Activated B cell treated with CpG ODN at 0.5 μM for 24 hours (primary cell): ENCODE measurements around the gene ASCL2. TPM values are rescaled to one million over a fixed set of nuclear protein-coding genes. Genes with fewer than 3 reads are reported as not detected.

Source experiments
- ATAC-seq: fragments of 200-7000 bp; cut with Tn5 transposase; one replicate; pipeline ENCODE4 v1.10.0; 2021; ENCODE audit warnings: low read depth, mild to moderate bottlenecking, moderate library complexity
- CTCF ChIA-PET: fragments of 350-600 bp; sonication (Branson Sonifier 250); formaldehyde crosslinking; loops from one replicate; lab custom pipeline; 2021; ENCODE audit warnings: antibody characterized with exemption; lab: Charles Lee
- POLR2A ChIA-PET: fragments of 350-600 bp; sonication (Branson Sonifier 250); formaldehyde crosslinking; loops from one replicate; lab custom pipeline; 2021; ENCODE audit warnings: antibody characterized with exemption; lab: Charles Lee
- DNase-seq: peaks from one replicate; pipeline ENCODE4 v3.0.0; 2022
- H3K27ac Mint-ChIP-seq: one replicate; pipeline ENCODE4 v1.8.0; 2020; ENCODE audit warnings: mixed read lengths
- H3K27me3 Mint-ChIP-seq: one replicate; pipeline ENCODE4 v1.8.0; 2021; ENCODE audit warnings: mixed read lengths
- H3K36me3 Mint-ChIP-seq: one replicate; pipeline ENCODE4 v1.8.0; 2021; ENCODE audit warnings: low read depth, mixed read lengths
- H3K4me1 Mint-ChIP-seq: one replicate; pipeline ENCODE4 v1.8.0; 2021; ENCODE audit warnings: mixed read lengths
- H3K4me3 Mint-ChIP-seq: one replicate; pipeline ENCODE4 v1.8.0; 2020; ENCODE audit warnings: mild to moderate bottlenecking, mixed read lengths
- H3K9me3 Mint-ChIP-seq: one replicate; pipeline ENCODE4 v1.8.0; 2020; ENCODE audit warnings: mixed read lengths
- intact Hi-C: fragments of 100-400 bp; cut with micrococcal nuclease; formaldehyde crosslinking; loops from one replicate; pipeline ENCODE4 v1.15.1; 2024
- total RNA-seq: library from RNA; stranded (reverse); gene quantifications from 2 replicates; pipeline ENCODE4 v1.2.3, GENCODE V29; 2022
- TF ChIP-seq, protein P1 (sequence below): fragments of 200-600 bp; IDR thresholded peaks from one replicate; pipeline ENCODE4 v1.8.0; 2022; ENCODE audit warnings: antibody characterized with exemption, mild to moderate bottlenecking

The ASCL2 gene
- total RNA-seq, 1 donor from 2014 or later = 1.3 TPM

DNA sequence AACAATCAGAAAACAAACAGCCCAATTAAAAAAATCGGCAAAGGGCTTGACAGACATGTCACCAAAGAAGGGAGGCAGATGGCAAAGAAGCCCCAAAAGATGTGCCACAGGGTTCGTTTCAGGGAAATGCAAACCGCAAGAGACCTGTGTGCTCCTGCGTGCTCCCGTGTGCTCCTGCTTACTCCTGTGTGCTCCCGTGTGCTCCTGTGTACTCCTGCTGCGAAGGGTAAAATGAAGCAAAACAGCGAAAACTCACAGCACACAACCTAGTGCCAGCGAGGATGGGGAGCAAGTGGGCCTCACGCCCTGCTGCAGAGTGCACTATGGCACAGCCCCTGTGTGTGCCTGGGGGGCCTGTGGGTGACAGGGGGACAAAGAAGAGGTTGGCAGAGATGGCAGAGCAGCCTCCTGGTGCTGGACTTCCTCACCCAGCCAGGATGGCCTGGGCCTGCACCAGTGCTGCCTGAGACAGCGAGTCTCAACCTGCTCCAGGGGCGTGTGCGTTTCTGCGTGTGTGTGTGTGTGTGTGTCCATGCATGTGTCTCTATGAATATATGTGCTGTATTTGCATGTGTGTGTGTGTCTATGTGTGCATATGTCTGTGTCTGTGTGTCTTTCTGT lies 14.0 kb downstream of the ASCL2 start:
- Mint-ChIP-seq H3K4me1 (no peaks in the 10 kb centered on the region), H3K36me3 (no peaks in the 10 kb centered on the region), H3K27me3 (no peaks in the 10 kb centered on the region), H3K27ac (no peak overlapping the region), H3K4me3 (no peak overlapping the region), H3K9me3 (peaks cover 6% of the 10 kb centered on the region)
- CTCF ChIA-PET = no interaction called here
- ATAC-seq (no peak), DNase-seq (no peak)
- intact Hi-C loops = no loop called here
- POLR2A ChIA-PET = no interaction called here
- TF ChIP-seq, protein P1, sequence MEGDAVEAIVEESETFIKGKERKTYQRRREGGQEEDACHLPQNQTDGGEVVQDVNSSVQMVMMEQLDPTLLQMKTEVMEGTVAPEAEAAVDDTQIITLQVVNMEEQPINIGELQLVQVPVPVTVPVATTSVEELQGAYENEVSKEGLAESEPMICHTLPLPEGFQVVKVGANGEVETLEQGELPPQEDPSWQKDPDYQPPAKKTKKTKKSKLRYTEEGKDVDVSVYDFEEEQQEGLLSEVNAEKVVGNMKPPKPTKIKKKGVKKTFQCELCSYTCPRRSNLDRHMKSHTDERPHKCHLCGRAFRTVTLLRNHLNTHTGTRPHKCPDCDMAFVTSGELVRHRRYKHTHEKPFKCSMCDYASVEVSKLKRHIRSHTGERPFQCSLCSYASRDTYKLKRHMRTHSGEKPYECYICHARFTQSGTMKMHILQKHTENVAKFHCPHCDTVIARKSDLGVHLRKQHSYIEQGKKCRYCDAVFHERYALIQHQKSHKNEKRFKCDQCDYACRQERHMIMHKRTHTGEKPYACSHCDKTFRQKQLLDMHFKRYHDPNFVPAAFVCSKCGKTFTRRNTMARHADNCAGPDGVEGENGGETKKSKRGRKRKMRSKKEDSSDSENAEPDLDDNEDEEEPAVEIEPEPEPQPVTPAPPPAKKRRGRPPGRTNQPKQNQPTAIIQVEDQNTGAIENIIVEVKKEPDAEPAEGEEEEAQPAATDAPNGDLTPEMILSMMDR = no peak

DNA sequence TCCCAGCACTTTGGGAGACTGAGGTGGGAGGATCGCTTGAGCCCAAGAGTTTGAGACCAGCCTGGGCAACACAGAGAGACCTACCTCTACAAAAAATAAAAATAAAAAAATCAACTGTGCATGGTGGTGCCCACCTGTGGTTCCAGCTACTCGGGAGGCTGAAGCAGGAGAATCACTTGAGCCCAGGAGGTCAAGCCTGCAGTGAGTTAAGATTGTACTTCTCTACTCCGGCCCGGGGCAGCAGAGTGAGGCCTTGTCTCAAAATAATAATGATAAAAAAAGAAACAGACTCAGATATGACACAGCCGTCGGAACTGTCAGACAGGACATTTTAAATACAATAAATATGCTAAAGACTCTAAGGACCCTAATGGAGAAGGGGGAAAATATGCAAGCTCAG lies 18.4 kb downstream of the ASCL2 start:
- no peak overlapping the region for H3K27ac Mint-ChIP-seq
- TF ChIP-seq, protein P1 = no peak
- peaks cover 6% of the 10 kb centered on the region for H3K9me3 Mint-ChIP-seq
- no peak overlapping the region for H3K4me3 Mint-ChIP-seq
- CTCF ChIA-PET = no interaction called here
- peaks cover 3% of the 10 kb centered on the region for H3K27me3 Mint-ChIP-seq
- POLR2A ChIA-PET = no interaction called here
- intact Hi-C loops = no loop called here
- no peaks in the 10 kb centered on the region for H3K4me1 Mint-ChIP-seq
- DNase-seq = no peak
- no peak for ATAC-seq
- no peaks in the 10 kb centered on the region for H3K36me3 Mint-ChIP-seq

DNA sequence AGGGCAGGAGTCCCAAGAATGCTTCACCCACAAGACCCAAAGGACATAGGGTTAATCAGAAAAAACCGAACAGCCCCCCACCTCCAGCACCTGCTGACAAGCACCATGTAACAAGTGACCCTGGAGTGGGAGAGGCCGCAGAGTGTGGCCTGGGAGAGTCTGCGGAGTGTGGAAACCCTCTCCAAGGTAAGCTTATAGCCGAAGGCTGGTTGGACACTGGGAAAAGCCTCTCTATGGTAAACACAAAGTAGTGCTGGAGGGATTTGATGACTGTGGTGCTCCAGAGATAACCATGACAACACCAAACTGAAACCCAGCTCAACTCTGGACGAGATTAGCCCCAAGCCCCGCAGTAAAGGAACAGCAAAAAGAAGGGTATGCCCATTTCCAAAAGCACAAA lies 19.2 kb downstream of the ASCL2 start:
- TF ChIP-seq, protein P1 = no peak
- intact Hi-C loops = no loop called here
- DNase-seq (no peak), ATAC-seq (no peak)
- Mint-ChIP-seq H3K4me1 (no peaks in the 10 kb centered on the region), H3K27me3 (peaks cover 3% of the 10 kb centered on the region), H3K4me3 (no peak overlapping the region), H3K9me3 (peaks cover 6% of the 10 kb centered on the region), H3K36me3 (no peaks in the 10 kb centered on the region), H3K27ac (no peak overlapping the region)
- CTCF ChIA-PET = no interaction called here
- POLR2A ChIA-PET = no interaction called here

DNA sequence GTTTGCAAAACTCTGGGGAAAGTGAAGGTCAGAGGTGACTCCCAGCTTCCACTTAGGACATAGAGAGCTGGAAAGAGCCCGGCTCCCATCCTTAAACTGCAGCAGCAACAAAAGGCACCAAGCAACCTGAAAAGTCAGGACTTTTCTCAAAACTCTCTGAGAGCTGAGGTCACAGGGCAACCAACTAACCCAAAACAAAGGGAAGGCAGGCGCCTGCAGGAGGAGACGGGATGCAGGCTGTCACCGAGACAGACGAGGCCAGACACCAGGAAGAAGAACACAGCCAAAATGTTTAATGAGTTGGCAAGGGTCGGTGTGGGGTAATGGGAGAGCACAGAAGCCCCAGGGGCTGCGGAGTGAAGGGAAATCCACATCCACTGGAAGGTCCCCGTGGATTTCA lies 19.9 kb downstream of the ASCL2 start:
- TF ChIP-seq, protein P1 = no peak
- DNase-seq (no peak), ATAC-seq (no peak)
- intact Hi-C loops = no loop called here
- ChIA-PET CTCF (no interaction called here), POLR2A (no interaction called here)
- no peaks in the 10 kb centered on the region for H3K4me1 Mint-ChIP-seq
- peaks cover 6% of the 10 kb centered on the region for H3K9me3 Mint-ChIP-seq
- H3K4me3 Mint-ChIP-seq = no peak overlapping the region
- H3K27me3 Mint-ChIP-seq = peaks cover 3% of the 10 kb centered on the region
- H3K27ac Mint-ChIP-seq = no peak overlapping the region
- no peaks in the 10 kb centered on the region for H3K36me3 Mint-ChIP-seq

DNA sequence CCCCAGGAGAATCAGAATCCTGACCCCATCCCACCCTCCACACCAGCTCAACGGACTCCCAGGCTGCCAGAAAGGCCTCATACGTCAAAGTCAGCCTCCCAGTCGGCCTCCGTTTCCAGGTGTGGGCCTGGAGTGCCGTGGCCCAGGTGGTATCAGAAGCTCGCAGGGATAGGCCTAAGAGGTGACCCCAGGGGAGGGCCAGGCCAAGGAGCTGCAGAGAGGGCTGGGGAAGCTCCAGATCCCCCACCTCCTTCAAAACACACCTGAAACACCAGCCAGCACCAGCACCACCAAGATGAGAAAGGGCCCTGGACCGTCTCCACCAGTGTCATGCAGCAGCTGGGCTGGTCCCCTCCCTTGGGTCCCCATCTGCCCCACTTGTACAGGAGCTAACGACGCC lies 20.3 kb downstream of the ASCL2 start:
- peaks cover 4% of the 10 kb centered on the region for H3K27me3 Mint-ChIP-seq
- TF ChIP-seq, protein P1 = no peak
- H3K4me3 Mint-ChIP-seq = no peak overlapping the region
- no peak for DNase-seq
- H3K27ac Mint-ChIP-seq = no peak overlapping the region
- ATAC-seq = no peak
- H3K36me3 Mint-ChIP-seq = no peaks in the 10 kb centered on the region
- intact Hi-C loops = no loop called here
- ChIA-PET POLR2A (no interaction called here), CTCF (no interaction called here)
- no peaks in the 10 kb centered on the region for H3K4me1 Mint-ChIP-seq
- peaks cover 4% of the 10 kb centered on the region for H3K9me3 Mint-ChIP-seq
